Body of pancreas (tissue), 4 donors: ENCODE data around the gene ENPP3.
"Not testable (repeated sequence)": the region's sequence is repeated elsewhere in the genome, so short reads cannot be mapped to it uniquely, and the experiment has no call there.

Experiments
- CTCF ChIP-seq, 7 experiments: fragments of 450-650 bp in 4 of 7; fragments of 200-600 bp in 3 of 7; sonication (generic) in 3 of 7; IDR thresholded peaks; one replicate each; pipeline ENCODE4 v1.5.1; 2016 to 2019; ENCODE audit warnings: antibody characterized with exemption in 7 of 7
- POLR2A ChIP-seq, 3 donors: fragments of 450-650 bp; IDR thresholded peaks; one replicate each; pipeline ENCODE4 v1.6.1; 2016; ENCODE audit warnings: antibody characterized with exemption in 3 of 3, mild to moderate bottlenecking in 2 of 3

GRCh38 chr6:131710917-131711316 lies 73.8 kb downstream of the ENPP3 start, which contains the start of gene CTAGE9:
- not testable (repeated sequence) for TF ChIP-seq CTCF, POLR2A (IDR thresholded peaks at IDR 0.05)
